NCI-H82 treated with DMSO at 0.1 percent for 48 hours (cell line): ENCODE measurements around the gene GALNT6.
"Not testable (repeated sequence)": the region's sequence is repeated elsewhere in the genome, so short reads cannot be mapped to it uniquely, and the experiment has no call there.

Experiments used
- DNase-seq: peaks from one replicate; lab custom pipeline; 2025; ENCODE audit not compliant: unreplicated experiment; lab: John Stamatoyannopoulos, UW

GALNT6 gene

GRCh38 chr12:51358496-51358895 is 32.7 kb downstream of the GALNT6 start:
- DNase-seq, result no peak

- no peak for DNase-seq
Observed at GRCh38 chr12:51357374-51358047, 33.7 kb downstream of the GALNT6 start.

GRCh38 chr12:51351913-51352532 is 39.2 kb downstream of the GALNT6 start:
- DNase-seq, result peak; percentile 1

DNA sequence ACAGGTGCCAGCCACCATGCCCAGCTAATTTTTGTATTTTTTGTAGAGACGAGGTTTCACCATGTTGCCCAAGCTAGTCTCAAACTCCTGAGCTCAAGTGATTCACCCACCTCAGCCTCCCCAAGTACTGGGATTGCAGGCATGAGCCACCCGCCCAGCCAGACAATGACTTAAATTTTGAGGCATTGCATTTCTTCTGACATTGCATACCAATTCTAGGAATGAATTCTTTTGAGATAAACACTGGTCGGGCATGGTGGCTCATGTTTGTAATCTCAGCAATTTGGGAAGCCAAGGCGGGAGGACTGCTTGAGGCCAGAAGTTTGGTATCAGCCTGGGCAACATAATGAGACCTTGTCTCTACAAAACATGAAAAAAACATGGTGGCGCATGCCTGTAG is 42.2 kb downstream of the GALNT6 start:
- DNase-seq, result no peak

DNA sequence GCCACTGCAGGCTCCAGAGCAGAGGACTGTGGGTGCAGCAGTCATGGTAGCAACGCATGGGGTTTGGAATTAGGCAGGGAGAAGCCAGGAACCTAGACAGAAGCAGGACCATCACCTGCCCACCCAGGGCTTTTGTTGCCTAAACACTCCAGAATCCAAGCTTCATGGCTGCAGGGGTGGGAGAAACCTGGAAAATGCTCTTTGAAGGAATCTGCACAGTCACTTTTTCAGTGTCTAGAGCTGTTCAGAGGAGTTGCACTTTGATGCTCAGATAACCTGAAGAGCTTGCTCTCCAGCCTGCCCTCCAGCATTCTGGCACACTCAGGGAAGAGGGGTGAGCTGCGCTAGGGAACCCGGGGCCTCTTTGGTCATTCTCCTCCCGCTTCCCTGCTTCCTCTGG is 43.1 kb downstream of the GALNT6 start:
- no peak for DNase-seq

DNA sequence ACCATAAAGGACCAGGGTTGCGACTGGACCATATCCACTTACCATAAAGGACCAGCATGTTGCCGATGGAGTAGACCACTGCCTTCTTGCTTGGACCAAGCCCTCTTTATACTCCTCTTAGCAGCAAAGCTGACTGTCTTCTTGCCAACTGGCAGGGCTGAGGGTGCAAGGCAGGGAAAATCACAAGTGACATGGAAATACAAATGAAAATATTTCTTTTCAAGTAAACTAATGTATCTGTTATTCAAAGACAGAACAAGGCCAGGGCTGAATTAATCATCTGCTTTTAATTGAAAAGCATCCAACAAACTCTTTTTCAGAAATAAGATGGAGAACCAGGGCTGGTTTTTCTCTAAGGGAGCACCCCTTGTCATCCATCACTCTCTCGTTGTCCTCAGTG is 44.6 kb downstream of the GALNT6 start, which contains the start of gene CELA1:
Gene CELA1 (minus strand): TSS at position 99 of the 400 bp plus-strand sequence. CDS start 41 bp downstream, at position 58.
- no peak for DNase-seq

DNA sequence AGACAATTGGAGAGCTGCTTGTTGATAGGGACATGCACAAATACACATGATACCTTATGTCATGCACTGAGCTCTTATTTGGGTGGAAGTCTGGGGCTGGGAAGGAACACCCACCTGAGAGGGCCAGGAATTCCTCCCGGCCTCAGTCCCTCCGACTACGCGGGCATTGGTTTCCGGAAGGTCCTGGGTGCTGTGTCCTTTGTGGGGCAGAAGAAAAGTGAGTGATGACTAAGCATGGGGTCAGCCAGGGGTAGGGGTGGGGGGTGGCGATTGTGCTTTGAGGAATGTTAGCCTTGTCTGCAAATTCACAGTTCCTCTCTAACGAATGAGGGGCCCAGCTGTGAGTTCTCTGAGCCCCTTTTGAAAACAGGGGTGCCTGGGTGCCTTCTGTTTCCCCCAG is 45.5 kb downstream of the GALNT6 start:
- DNase-seq, result no peak

- DNase-seq, result no peak
Observed at GRCh38 chr12:51343201-51343600, 48.0 kb downstream of the GALNT6 start.

DNA sequence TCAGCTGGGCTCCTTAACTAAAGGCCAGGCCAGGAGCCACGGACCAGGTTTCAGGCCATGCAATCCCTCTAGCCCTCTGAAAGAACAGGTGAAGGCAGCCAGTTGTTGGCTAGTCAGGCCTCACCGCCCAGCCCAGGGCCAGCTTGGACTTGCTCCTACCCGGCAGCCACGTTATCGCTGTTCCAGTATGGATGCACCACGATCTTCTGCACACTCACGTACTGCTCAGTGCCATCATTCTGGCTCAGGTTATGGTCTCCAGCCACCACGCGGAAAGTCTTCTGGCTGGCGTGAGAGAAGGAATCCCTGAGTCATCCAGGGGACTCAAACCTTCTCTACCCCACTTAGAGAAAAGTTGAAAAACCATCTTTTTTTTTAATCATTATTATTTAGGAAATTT is 48.8 kb downstream of the GALNT6 start:
- no peak for DNase-seq

GRCh38 chr12:51341251-51342007 is 49.8 kb downstream of the GALNT6 start:
- DNase-seq, result peak; percentile 19

GRCh38 chr12:51339750-51340149 is 51.5 kb downstream of the GALNT6 start:
- DNase-seq, result no peak

DNA sequence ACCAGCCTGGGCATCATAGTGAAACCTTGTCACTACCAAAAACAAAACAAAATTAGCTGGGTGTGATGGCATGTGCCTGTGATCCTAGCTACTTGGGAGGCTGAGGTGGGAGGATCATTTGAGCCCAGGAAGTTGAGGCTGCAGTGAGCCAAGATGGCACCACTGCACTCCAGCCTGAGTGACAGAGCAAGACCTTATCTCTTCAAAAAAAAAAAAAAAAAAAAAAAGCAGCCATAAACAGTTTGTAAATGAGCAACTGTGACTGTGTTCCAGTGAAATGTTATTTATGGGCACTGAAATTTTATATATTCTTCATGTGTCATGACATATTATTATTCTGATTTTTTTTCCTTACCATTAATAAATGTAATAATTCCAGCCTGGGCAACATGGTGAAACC is 53.9 kb downstream of the GALNT6 start:
- not testable (repeated sequence) for DNase-seq

GRCh38 chr12:51335931-51336330 is 55.3 kb downstream of the GALNT6 start:
- DNase-seq, result no peak

DNA sequence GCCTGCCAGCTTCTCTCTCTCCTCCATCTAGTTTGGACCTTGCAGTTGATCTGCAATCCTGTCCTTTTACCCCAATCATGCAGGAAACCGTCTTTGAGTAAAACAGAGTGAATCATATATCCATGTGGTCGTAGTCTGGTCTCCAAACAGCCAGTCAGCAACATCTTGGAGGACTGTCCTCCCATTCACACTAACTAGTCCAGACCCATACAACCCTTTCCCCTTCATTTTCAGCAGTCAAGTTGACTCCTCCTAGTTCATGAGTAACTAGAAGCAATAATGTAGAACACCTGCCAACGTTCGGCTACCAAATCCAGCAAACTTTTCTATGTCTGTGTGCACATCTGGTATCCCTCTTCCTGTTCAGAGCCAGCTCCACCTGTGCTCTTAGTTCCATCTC is 56.4 kb downstream of the GALNT6 start:
- no peak for DNase-seq

DNA sequence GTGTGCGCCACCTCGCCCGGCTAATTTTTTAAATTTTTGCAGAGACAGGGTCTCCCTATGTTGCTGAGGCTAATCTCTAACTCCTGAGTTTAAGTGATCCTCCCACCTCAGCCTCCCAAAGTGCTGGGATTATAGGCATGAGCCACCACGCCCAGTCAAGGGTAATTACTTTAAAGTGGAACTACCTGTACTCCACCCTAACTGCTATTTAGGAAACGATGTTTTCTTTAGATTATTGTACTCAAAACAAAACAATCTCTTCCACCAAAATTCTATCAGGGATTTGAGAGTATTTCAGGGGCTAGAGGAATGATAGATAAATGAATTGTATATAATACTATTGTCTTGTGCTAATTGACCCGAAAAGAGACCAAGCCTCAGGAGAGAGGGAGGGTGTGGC is 57.7 kb downstream of the GALNT6 start:
- DNase-seq, result no peak

DNA sequence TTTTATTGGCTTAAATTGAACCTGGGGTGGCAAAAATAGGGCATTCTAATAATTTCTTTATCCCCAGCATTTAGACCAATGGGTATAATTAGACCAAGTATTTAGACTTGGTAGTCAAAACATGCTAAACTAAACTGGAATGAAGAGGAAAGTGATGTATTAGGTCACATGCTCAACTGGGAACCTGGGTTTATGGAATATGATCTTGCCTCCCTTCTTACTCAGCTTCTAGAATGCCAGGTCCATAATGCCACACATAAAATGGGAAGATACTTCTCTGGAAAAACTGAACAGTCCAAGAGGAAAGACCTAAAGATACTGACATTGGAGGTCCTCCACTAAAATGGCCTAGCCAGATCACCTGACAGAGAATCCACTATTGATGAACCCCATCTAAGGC is 61.0 kb downstream of the GALNT6 start:
- no peak for DNase-seq

- no peak for DNase-seq
Observed at GRCh38 chr12:51329742-51330141, 61.5 kb downstream of the GALNT6 start.

DNA sequence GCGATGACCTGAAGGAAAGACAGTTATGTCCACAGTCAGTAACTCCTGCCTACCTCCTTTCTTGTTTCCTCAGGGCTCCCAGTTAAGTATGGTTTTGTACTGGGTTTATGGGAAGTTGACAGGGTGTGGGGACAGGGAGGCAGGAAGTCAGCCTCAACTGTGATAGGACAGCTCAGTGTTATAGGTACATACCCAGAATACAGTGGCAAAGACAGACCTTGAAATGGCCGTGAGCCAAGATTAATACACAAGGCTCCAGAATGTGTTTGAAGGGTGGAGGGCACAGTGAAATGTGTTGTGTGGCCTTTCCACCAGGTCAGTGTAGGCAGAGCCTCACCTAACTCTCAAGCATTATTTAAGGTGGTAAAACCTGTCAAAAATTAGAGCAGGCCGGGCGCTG is 62.6 kb downstream of the GALNT6 start:
- no peak for DNase-seq

DNA sequence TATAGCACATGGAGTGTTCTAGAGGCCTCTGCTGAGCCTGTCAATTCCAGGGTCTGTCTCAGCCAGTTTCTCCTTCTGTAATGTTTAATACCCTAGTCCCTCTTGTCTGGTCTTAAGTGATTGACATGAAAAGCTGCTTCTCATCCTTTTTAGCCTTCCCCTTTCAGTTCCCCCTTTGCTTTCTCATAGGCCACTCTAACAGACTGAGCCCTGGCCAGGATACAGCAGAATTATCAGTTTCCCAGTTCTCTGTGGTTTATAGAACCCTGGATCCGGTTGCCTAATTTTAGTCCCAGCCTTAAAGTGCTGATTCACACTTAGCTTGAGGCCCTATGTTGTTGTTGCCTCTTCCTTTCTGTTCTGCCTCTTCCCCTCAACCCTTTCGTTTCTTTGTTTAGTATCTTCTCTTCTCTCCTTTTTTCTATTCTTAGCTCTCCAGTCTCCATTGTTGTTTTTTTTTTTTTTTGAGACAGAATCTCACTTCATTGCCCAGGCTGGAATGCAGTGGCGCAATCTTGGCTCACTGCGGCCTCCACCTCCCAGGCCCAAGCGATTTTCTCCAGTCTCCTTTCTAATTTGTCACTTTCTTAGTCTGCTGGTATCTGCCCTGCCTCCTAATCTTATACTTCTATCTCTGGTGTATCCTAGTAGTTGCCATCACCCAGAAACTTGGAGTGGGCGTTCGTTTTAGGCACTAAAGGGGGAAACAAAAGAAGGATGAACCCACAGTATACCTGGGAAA is 64.3 kb downstream of the GALNT6 start:
- DNase-seq, result no peak

DNA sequence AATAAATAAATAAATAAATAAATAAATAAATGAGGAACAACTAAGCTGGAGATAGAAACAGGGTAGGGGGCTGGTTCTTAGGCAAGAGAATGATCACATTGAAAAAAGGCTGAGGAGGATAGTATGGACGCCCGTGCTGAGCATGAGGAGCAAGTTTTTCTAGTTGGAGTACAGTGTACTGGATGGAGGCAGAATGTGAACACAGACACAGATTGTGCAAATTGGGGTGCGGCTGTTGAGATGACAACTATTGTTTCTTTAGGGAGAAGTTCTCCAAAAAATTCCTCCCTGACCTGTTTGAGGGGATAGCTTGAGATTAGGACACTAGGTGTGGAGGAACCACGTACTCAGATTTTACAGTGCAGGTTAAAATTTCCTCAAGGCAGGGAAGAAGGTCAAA is 66.3 kb downstream of the GALNT6 start:
- no peak for DNase-seq
